GM21723 (cell line): ENCODE results near the gene PPP1R14C.

Experiments used
- ATAC-seq: cut with Tn5 transposase; IDR thresholded peaks from one replicate; pipeline ENCODE4 v1.9.1; 2021; ENCODE audit warnings: mild to moderate bottlenecking, moderate library complexity; ENCODE audit not compliant: unreplicated experiment

Gene PPP1R14C

DNA sequence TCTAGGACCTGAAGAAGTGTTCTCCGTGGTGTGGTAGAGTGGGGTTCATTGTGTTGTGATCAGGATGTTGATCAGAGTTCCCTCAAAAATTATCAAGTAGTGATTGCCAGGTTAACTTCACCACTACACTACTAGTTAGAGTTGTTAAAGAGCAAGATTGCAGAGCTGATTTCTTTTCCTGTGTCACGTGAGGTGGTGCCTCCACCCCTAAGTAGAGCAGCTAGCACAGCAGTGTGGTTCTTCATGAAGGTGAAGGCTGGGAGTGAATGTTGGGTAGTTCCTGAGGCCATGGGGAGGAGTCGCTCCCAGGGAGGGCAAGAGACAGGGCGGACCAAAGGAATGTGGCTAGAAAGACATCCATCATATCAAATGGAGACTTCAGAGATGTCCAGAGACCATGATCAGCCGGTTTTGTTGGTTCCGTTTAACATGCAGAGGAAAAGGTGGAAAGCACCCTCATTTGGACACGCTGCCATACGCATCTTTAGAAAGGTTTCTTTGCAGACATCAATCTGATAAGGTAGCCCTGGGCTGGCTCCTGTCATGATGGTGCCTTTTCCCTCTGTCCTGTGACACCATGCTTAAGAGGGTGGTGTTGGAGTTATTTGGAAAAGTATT, 146.7 kb downstream of the PPP1R14C start:
- ATAC-seq: no peak

DNA sequence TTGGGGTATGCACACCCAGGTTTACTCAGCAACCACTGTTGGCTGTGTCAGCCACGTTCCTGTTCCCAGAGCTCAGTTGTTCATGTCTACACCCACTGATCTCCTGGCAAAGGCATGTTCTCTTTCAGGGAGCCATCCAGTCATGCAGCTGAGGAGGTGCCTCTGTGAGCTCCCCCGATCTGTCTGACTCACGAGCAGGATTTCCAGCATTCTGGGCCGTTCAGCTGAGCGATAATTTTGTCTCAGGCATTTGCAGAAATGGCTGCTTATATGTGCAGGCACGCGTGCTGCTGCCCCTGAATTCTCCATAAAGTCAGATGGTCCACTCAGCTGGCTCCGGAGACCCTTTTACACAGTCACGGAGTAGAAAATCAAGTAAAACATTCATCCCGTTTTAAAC, 147.6 kb downstream of the PPP1R14C start:
- ATAC-seq: no peak

DNA sequence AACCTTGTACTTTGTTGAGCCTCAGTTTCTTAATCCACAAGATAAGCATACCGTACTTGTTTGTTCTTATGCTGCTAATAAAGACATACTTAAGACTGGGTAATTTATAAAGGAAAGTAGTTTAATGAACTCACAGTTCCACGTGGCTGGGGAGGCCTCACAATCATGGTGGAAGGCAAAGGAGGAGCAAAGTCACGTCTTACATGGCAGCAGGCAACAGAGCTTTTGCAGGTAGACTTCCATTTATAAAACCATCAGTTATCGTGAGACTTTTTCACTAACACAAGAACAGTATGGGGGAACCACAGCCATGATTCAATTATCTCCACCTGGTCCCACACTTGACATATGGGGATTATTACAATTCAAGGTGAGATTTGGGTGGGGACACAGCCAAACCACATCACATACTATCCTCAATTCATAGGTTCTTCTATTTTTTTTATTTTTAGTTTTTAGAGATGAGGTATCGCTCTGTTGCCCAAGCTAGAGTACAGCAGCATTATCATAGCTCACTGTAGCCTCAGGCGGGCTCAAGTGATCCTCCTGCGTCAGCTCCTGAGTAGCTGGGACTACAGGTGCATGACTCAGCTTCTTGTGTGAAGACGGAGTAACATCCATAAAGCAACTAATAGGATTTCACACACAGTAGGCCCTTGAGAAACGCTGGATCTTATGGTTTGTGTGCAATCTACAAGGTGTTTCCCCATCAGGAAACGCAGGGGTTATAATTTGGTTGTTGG, 149.3 kb downstream of the PPP1R14C start:
- no peak for ATAC-seq

DNA sequence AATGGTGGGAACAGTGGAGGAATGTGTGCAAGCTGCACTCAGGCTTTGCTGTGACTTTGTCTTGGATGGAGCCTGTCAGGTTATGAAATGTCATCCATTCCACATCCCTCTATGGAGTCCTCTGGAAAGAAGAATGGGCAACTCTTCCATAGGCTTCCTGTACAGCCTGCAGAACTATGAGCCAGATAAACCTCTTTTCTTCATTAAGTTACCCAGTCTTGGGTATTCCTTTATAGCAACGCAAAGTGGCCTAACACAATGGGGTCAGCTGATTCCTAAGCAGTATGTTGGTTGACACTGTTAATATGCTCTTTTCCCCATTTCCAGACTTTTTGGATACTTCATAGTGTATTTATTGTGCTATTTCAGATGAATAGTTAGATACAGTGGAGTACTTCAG, 150.2 kb downstream of the PPP1R14C start:
- ATAC-seq: no peak

DNA sequence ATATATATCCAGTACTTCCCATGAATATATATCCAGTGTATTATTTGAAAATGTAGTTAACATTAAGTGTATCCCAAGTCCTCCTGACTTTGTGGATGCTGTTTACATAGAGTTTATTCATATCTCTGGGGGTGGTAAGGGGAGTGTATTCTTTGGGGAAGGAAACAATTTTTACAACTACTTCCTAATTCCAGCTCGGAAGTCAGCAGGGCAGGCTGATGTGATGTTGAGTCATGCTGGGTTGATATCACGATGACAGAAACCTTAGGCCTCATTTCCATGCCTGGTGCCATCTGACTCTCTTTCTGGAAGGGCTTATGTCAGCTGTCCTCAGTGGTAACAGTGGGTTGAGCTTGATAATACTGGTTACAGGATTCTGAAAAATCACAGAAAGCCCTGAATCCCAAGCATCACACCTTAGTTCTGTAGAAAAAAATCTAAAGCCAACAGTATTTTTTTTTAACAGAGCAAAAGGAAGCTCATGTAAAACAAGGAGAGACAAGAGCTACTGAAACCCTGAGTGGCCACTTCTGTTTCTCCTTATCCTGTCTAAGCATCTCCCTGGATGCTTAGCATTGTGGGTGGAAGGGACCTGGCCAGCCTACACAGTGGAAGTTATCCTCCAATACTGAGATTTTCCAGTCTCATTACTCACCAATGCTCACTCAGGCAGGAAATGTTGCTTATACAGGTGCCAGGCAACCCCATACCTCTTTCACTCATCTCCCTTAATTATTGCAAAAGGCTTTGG, 150.8 kb downstream of the PPP1R14C start:
- no peak for ATAC-seq

DNA sequence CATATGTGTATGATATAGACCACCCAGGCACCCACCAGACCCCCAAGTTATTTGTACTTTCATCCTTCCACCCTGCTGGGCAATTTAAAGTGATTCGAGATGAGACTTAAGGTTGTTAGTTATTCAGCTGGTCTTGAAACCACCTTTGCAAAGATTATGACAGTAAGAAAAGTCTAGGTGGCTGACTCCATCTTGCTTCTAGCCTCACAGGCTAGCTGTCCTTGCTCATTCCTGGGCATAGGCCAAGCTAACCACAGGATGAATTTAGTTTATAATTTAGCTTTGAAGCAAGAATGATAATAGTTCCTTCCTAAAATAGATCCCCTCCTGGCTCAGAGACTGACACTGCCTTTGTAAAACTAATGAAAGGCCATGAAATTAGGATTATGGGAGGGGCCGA, 154.0 kb downstream of the PPP1R14C start:
- no peak for ATAC-seq

DNA sequence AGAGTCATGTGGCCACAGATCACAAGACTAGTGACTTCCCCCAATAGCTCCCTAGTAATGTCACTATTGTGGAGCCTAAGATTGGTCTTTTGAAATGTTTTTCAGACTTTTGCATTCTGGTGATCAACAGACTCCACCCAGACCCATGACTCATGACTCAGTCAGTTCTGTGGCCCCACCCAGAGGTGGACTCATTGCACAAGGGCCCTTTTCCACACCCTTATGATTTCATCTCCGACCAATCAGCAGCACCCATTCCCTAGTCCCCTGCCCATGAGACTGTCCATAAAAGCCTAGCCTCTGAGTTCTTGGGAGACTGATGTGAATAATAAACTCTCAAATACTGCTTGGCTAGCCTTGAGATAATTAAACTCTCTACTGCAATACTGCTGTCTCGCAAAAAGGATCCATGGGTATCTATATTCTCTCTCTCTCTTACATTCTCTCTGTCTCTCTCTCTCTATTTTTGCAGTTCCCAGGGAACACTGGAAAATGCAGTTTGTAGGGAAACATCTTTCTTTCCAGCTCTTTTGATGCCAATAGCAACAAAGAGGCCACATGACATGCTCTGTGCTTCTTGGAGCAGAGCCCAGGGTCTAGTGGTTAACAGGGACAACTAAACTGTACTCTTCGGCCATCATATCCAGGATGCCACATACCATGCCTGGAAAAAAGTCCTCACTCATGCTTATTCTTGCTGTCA, 154.6 kb downstream of the PPP1R14C start:
- no peak for ATAC-seq

DNA sequence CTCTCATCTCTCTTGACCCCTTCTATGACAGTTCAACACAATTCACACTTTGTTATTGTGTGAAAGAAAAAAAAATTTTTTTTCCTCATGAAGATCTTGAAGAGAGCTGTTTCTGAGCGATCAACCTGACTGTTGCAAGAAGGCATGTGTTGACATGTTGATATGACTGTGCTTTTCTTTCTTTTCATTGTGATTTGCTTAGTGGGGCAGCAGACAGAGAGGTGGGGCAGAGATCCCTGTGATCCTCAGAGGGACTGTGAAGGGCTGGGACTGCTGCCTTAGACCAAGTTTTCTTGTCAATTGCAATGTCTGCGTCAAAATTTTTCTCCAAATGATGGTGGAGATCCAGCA, 155.2 kb downstream of the PPP1R14C start:
- no peak for ATAC-seq

DNA sequence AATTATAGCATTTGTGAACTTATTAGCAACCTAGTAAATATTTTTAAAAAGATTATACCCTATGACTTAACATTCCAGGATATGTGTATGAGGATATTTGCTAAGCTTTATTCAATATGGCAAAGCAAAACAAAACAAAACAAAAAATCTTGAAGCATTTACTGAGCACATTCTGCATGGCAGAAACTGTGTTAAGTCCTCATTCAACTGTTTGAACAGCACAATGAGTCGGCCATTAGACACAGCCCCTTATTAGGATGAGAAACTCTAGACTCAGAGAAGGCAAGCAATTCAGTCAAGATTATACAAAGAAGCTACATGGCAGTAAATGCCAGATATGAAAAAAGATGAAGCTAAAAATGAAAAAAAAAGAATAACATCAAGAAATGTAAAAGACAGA, 155.8 kb downstream of the PPP1R14C start:
- ATAC-seq: no peak
